ENCODE results near the gene CLIC3.

GRCh38 chr9:136977649-136978072 lies 18.7 kb downstream of the CLIC3 start:
- TF ChIP-seq TAF1 (IDR thresholded peaks at IDR 0.05; ENCODE audit: borderline replicate concordance, low read depth, low read length) = no peak
- TF ChIP-seq POLR2A (IDR thresholded peaks at IDR 0.05; ENCODE audit: low read depth, low read length) = no peak
